GM12864 (cell line): ENCODE data around the gene ELMO3.
A peak's percentile ranks its signal among the peaks of the same experiment; 100 is the strongest.

Source experiments
- DNase-seq: peaks from one replicate; pipeline ENCODE4 v3.0.0-alpha.2; 2011; ENCODE audit warnings: low read depth
- H3K4me3 ChIP-seq: 2 replicates; pipeline ENCODE4 v1.5.1; 2011; ENCODE audit warnings: mild to moderate bottlenecking, low read depth, low read length, control low read depth
- CTCF ChIP-seq: IDR thresholded peaks from 2 replicates; pipeline ENCODE4 v1.5.1; 2011; ENCODE audit warnings: low read depth, mild to moderate bottlenecking, moderate library complexity, low read length, control low read depth, inconsistent platforms; ENCODE audit errors: missing control alignments

Gene ELMO3

GRCh38 chr16:67169642-67170167 is 29.2 kb upstream of the ELMO3 start:
- peak; percentile 80 for TF ChIP-seq CTCF
- peak overlapping the region; percentile 61 for H3K4me3 ChIP-seq
- no peak for DNase-seq

- TF ChIP-seq CTCF = peak; percentile 11
- H3K4me3 ChIP-seq = peak within 1 kb of the TSS; percentile 61
- DNase-seq = no peak
Observed at GRCh38 chr16:67170168-67170948, 28.6 kb upstream of the ELMO3 start, which contains the start of gene NOL3. Gene NOL3, plus strand, starts transcription at chr16:67170538.

GRCh38 chr16:67170949-67171649 is 27.8 kb upstream of the ELMO3 start:
- no peak for DNase-seq
- no peak for TF ChIP-seq CTCF
- H3K4me3 ChIP-seq = peak overlapping the region; percentile 61

- DNase-seq = no peak
- no peak for TF ChIP-seq CTCF
- H3K4me3 ChIP-seq = peak overlapping the region; percentile 49
Observed at GRCh38 chr16:67173323-67173722, 25.6 kb upstream of the ELMO3 start.

- no peak for DNase-seq
- peak; percentile 13 for TF ChIP-seq CTCF
- peak overlapping the region; percentile 49 for H3K4me3 ChIP-seq
Observed at GRCh38 chr16:67173808-67174705, 24.9 kb upstream of the ELMO3 start.

- peak overlapping the region; percentile 49 for H3K4me3 ChIP-seq
- no peak for TF ChIP-seq CTCF
- no peak for DNase-seq
Observed at GRCh38 chr16:67174706-67175231, 24.2 kb upstream of the ELMO3 start.
